HG03045 (cell line): ENCODE measurements around the gene KRTAP5-11.
"Not testable (repeated sequence)": the region's sequence is repeated elsewhere in the genome, so short reads cannot be mapped to it uniquely, and the experiment has no call there.

Experiments
- ATAC-seq: cut with Tn5 transposase; IDR thresholded peaks from one replicate; pipeline ENCODE4 v1.9.1; 2021; ENCODE audit warnings: mild to moderate bottlenecking, moderate library complexity; ENCODE audit not compliant: unreplicated experiment

The KRTAP5-11 gene

GRCh38 chr11:71582309-71582895 lies at the start of gene KRTAP5-11:
KRTAP5-11 (minus strand) TSS chr11:71582875; CDS start chr11:71582837, 38 bp downstream.
- no peak for ATAC-seq

GRCh38 chr11:71631551-71631950 lies 48.9 kb upstream of the KRTAP5-11 start:
- ATAC-seq = not testable (repeated sequence)

DNA sequence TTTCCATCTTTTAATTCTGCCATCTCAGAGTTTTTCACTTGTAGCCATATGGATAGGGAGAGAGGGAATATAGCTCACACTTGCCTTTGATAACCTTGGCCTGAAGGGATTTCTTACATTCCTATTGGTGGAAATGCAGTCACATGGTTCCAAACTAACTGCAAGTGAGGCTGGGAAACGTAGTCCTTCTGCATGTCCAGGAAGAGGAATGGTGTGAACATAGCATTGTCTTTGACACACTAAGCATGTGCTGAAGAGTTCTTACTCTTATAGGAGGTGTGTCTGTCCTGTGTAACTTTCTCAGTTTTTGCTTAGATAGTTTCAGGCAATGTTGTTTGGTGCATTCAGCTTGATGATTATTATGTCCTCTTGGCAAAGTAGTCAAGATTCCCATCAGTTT lies 47.4 kb upstream of the KRTAP5-11 start:
- ATAC-seq = not testable (repeated sequence)

DNA sequence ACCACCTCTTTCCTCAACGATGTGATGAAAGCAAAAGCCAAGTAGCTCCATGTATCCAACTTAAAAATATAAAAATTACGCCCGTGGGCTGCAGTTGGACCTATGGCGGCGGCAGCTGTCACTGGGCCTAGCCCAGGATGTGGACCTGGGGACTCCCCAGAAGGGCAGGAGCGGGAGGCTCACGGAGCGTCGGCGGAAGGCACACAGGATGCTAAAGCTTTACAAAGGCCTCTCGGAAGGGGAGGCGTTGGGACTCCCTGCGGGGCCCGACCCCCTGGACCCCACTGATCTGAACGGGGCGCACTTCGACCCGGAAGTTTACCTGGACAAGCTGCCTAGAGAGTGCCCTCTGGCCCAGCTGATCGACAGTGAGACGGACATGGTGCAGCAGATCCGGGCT lies 46.3 kb upstream of the KRTAP5-11 start:
- not testable (repeated sequence) for ATAC-seq

GRCh38 chr11:71623226-71623625 lies 40.6 kb upstream of the KRTAP5-11 start:
- ATAC-seq = not testable (repeated sequence)

DNA sequence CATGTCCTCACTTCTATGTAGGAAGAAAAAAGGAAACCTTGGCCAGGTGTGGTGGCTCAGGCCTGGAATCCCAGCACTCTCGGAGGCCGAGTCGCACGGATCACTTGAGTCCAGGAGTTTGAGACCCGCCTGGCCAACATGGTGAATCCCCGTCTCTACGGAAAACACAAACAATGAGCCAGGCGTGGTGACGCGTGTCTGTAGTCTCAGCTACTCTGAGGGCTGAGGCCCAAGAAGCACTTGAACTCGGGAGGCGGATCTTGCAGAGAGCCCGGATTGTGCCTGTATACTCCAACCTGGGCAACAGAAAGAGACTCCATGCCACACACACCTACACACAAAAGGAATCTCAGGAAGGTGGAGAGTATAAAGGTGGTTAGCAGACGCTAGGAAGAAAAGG lies 39.9 kb upstream of the KRTAP5-11 start:
- ATAC-seq = not testable (repeated sequence)

DNA sequence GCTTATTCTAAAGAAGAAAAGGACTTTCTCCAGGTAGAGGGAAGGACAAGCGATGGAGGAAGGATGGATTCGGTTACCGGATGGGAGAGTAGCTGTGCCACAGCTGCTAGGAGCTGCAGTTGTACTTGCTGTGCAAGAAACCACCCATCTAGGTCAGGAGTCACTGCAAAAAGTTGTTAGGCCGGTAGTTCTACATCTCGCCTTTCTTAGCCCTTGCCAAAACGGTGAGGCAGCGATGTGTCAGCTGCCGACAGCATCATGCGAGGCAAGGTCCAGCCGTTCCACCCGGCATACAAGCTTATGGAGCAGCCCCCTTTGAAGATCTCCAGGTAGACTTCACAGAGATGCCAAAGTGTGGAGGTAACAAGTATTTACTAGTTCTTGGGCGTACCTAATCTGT lies 32.3 kb upstream of the KRTAP5-11 start:
- ATAC-seq = not testable (repeated sequence)

GRCh38 chr11:71614366-71614917 lies 31.8 kb upstream of the KRTAP5-11 start:
- not testable (repeated sequence) for ATAC-seq

GRCh38 chr11:71613931-71614330 lies 31.3 kb upstream of the KRTAP5-11 start:
- not testable (repeated sequence) for ATAC-seq

DNA sequence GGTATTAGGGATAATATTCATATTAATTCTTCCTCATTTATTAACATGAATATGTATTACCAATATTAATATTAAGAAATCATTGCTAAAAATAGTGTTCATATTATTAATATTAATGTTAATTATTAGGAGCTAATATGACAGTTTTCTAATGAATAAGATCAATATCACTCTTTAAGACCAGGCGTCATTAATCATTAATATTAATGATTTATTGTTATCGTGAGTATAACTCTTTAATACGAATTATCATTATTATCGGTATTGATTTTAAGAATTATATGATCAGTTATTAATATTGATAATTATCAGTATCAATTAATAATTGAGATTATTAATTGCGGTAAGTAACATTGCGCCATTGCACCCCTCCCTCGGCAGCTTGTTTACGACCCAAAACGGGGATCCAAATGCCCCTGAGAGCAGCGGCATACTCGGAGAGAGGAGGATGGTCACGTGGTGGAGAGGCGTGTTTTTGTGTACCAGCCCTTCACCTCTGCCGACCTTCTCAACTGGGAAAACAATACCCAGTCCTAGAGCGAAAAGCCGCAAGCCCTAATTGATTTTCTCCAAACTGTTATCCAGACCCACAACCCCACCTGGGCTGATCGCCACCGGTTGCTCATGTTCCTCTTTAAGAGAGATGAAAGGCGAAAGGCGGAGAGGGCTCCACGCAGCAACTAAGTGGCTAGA lies 28.7 kb upstream of the KRTAP5-11 start:
- ATAC-seq = not testable (repeated sequence)

GRCh38 chr11:71608272-71608671 lies 25.6 kb upstream of the KRTAP5-11 start:
- not testable (repeated sequence) for ATAC-seq

- not testable (repeated sequence) for ATAC-seq
Observed at GRCh38 chr11:71607520-71608216, 25.0 kb upstream of the KRTAP5-11 start.

DNA sequence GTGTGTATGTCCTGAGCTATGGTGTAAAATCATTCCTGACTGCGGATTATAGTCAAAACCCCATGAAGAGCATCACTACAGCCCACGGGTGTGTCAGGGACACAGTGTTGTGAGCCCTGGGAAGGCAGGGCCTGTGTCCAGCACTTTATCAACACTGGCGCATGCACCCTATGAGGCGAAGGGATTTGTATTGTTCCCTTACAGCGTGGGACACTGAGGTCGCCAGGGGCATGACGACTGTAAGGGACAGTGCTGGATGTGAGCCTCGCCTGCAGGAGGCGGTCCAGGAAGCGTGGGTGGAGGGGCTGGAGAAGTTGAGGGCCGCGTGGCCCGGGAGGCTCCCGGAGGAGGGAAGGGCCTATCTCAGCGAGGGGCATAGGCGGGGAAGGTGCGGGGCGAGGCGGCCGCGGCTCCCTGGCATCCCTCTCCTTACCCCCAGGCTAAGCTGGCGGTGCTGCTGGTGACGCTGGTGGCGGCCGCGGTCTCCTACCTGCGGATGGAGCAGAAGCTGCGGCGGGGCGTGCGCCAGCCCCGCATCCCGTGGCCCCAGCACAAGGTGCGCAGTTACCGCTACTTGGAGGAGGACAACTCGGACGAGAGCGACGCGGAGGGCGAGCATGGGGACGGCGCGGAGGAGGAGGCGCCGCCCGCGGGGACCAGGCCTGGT lies 24.3 kb upstream of the KRTAP5-11 start:
- ATAC-seq = not testable (repeated sequence)

DNA sequence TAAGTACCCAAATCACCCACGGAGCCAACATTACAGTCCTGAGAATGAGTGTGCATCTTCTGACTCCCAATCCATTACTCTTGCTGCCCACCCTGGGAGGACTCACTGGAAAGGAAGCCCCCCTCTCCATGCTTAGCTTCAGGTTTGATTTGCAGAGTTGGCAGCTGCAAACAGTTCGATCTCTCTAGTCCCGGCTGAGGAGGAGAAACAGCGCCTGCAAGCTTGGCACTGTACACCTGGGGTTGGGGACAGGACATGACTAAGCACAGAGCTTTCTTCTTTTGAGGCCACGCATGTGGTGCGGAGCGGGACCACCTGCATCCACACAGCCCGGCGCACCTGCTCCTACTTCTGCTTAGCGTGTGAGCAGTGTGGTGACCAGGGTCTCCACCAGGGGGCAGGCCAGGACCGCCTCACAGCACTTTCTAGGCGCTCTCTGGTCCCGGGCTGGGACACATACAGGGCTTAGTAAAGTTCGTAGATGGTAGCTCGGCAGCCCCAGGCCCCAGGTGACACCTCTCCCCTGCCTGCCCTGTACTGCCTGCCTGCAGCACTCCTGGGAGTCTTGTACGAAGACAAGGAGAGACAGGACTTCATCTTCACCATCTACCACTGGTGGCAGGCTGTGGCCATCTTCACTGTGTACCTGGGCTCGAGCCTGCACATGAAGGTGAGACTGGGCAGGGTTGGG lies 22.3 kb upstream of the KRTAP5-11 start:
- not testable (repeated sequence) for ATAC-seq

GRCh38 chr11:71603221-71603620 lies 20.5 kb upstream of the KRTAP5-11 start:
- not testable (repeated sequence) for ATAC-seq

DNA sequence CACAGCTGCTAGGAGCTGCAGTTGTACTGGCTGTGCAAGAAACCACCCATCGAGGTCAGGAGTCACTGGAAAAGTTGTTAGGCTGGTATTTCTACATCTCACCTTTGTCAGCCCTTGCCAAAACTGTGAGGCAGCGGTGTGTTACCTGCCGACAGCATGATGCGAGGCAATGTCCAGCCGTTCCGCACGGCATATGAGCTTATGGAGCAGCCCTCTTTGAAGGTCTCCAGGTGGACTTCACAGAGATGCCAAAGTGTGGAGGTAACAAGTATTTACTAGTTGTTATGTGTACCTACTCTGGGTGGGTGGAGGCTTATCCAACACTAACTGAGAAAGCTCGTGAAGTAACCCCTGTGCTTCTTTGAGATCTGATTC lies 6.9 kb upstream of the KRTAP5-11 start:
- not testable (repeated sequence) for ATAC-seq

DNA sequence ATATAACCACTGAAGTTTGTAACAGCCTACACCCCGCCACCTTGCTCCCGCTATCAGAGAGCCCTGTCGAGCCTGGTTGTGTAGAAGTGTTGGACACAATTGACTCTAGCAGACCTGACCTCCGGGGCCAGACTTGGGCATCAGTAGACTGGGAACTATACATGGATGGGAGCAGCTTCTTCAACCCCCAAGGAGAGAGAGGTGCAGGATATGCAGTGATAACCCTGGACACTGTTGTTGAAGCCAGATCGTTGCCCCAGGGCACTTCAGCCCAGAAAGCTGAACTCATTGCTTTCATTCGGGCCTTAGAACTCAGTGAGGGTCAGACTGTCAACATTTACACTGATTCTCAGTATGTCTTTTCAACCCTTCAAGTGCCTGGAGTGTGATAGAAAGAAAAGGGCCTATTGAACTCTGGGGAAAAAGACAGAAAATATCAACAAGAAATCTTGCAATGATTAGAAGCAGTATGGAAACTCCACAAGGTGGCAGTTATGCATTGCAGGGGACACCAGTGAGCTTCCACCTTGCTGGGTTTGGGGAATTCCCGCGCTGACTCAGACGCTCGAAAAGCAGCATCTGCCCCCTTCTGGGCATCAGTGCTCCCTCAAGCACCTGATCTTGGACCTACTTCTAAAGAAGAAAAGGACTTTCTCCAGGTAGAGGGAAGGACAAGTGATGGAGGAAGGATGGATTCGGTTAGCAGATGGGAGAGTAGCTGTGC lies 6.3 kb upstream of the KRTAP5-11 start:
- ATAC-seq = not testable (repeated sequence)

DNA sequence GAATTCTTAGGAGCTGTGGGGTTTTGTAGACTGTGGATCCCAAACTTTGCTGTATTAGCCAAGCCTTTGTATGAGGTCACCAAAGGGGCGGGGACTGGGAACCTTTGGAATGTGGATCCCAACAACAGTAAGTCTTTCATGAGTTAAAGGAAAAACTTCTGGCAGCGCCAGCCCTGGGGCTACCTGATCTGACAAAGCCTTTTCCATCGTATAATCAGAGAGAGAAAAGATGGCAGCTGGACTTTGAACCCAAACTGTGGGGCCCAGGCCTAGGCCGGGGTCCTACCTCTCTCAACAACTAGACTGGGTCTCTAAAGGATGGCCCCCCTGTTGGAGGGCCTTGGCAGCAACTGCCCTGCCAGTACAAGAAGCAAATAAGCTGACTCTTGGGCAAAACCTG lies 5.6 kb upstream of the KRTAP5-11 start:
- not testable (repeated sequence) for ATAC-seq

GRCh38 chr11:71585673-71586072 lies 3.0 kb upstream of the KRTAP5-11 start:
- not testable (repeated sequence) for ATAC-seq

- ATAC-seq = not testable (repeated sequence)
Observed at GRCh38 chr11:71582969-71583368, 294 bp upstream of the KRTAP5-11 start.
